Colonic mucosa (tissue), 4 donors: ENCODE measurements around the gene C2orf80. TPM values are rescaled to one million over a fixed set of nuclear protein-coding genes. Genes with fewer than 3 reads are reported as not detected.

Source experiments
- DNase-seq: peaks from one replicate; pipeline ENCODE4 v3.0.0-alpha.2; 2020
- H3K27ac ChIP-seq: fragments of 200-600 bp; one replicate; pipeline ENCODE4 v1.8.0; 2021
- H3K27me3 ChIP-seq: fragments of 200-600 bp; one replicate; pipeline ENCODE4 v1.8.0; 2021
- H3K36me3 ChIP-seq: fragments of 200-600 bp; one replicate; pipeline ENCODE4 v1.8.0; 2021
- H3K4me1 ChIP-seq: fragments of 200-600 bp; one replicate; pipeline ENCODE4 v1.8.0; 2021; ENCODE audit warnings: mild to moderate bottlenecking
- H3K4me3 ChIP-seq: fragments of 200-600 bp; one replicate; pipeline ENCODE4 v1.8.0; 2021
- H3K9ac ChIP-seq, 2 donors: one replicate each; pipeline ENCODE4 v1.7.0; 2013; ENCODE audit warnings: control low read depth in 2 of 2, low read depth in 2 of 2, low read length in 2 of 2
- H3K9me3 ChIP-seq: fragments of 200-600 bp; one replicate; pipeline ENCODE4 v1.8.0; 2021
- intact Hi-C: fragments of 100-400 bp; cut with DNase I; formaldehyde crosslinking; loops from one replicate; pipeline ENCODE4 v1.14.1; 2022
- total RNA-seq, 2 donors: library from RNA; stranded (reverse); fragmentation: NEBNext Ultra II Directional in 1 of 2; extraction: Animal tissue kit (Norgen Biotek cat#: 25700) in 1 of 2; gene quantifications; one replicate each; pipeline ENCODE4 v1.2.1, GENCODE V29; 2021
- TF ChIP-seq, protein P1 (sequence below): fragments of 200-600 bp; IDR thresholded peaks from one replicate; pipeline ENCODE4 v1.8.0; 2022; ENCODE audit warnings: antibody characterized with exemption, mild to moderate bottlenecking
- donor health status: healthy.
- donor health status: DM: no; HTN: no; CAD: no.
- donor health status: DM: no; HTN: no; CAD: no.

Gene C2orf80
- not detected for total RNA-seq

DNA sequence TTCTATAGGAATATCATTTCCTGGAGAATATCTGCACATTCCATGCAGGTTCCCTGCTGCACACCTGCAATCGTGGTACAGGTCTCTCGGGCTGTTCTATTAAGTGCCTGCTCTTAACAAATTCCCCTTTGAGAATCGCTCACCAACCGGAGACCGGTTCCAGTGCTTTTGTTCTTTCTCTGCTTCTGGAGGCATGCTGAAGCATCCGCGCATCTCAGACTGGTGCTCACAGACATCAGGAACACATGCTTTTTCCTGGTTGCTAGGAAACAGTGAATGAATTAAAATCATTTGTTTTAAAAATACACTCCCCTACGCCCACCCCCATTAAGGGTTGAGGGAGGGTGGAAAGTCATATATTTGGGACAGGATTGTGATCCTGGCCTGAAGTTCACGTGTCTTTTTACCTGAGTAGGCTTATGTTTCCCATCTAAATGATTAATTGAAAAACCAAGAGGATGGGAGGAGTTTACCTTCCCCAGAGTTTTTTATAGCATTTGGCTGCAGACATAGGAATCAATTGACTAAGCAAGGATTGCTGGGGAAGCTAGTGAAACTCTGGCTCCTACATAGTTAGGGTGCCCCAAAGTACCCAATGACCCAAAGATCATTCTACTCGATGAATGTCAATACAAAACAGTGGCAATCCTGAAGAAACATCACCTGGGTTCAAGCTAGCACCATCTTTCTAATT lies at the start of gene C2orf80:
TSS of gene C2orf80 (minus strand) at position 221 of the 694 bp plus-strand sequence. CDS start 3,044 bp downstream, outside the sequence.
- Histone ChIP-seq H3K9me3 (no peaks in the 10 kb centered on the region), H3K36me3 (no peaks in the 10 kb centered on the region), H3K4me1 (no peaks in the 10 kb centered on the region), H3K4me3 (no peak within 1 kb of the TSS), H3K9ac (no peak within 1 kb of the TSS), H3K27ac (no peak within 1 kb of the TSS), H3K27me3 (no peaks in the 10 kb centered on the region)
- intact Hi-C loops, result no loop called here
- TF ChIP-seq, protein P1, sequence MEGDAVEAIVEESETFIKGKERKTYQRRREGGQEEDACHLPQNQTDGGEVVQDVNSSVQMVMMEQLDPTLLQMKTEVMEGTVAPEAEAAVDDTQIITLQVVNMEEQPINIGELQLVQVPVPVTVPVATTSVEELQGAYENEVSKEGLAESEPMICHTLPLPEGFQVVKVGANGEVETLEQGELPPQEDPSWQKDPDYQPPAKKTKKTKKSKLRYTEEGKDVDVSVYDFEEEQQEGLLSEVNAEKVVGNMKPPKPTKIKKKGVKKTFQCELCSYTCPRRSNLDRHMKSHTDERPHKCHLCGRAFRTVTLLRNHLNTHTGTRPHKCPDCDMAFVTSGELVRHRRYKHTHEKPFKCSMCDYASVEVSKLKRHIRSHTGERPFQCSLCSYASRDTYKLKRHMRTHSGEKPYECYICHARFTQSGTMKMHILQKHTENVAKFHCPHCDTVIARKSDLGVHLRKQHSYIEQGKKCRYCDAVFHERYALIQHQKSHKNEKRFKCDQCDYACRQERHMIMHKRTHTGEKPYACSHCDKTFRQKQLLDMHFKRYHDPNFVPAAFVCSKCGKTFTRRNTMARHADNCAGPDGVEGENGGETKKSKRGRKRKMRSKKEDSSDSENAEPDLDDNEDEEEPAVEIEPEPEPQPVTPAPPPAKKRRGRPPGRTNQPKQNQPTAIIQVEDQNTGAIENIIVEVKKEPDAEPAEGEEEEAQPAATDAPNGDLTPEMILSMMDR, result no peak
- no peak for DNase-seq

DNA sequence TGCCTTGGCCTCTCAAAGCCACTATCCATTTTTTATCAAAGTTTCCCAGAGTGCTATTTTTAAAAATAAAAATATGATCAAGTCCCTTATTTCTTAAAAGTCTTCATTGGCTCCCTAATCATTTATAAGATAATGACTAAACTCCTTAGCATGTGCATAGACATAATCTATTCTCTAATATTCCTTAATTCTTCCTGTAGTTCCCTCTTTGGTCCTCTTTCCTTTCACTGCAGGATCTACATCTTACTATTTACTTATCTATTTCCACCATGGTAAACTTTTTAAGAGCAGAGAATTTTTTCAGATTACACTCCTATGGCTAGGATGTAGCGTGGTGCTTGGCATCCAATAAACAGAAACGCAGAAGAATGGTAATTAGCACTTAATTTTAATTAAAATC lies 46.0 kb upstream of the C2orf80 start:
- Histone ChIP-seq H3K9me3 (no peaks in the 10 kb centered on the region), H3K4me1 (no peaks in the 10 kb centered on the region), H3K36me3 (peaks cover 12% of the 10 kb centered on the region), H3K4me3 (no peak overlapping the region), H3K27me3 (no peaks in the 10 kb centered on the region), H3K9ac (no peak overlapping the region), H3K27ac (no peak overlapping the region)
- intact Hi-C loops, result no loop called here
- TF ChIP-seq, protein P1, result no peak
- DNase-seq, result no peak

DNA sequence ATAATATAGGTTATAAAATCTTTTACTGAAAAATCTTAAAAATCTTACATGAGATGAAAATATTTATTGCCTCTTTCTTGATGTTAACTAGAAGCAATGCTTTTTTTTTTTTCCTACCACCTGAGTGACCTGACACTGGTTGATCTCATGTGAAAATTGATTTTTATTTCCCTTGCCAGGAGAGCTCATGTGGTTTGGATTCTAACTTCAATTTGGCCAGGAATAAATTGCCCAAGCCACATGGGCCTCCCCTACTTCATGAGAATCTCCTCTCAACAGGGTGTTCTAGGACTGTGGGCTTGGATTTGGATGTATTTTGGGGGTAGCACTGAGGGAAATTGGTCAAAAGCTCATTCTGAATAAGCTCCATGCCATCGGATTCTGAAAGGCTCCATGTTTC lies 45.0 kb upstream of the C2orf80 start:
- H3K27me3 ChIP-seq, result no peaks in the 10 kb centered on the region
- no peaks in the 10 kb centered on the region for H3K9me3 ChIP-seq
- peaks cover 12% of the 10 kb centered on the region for H3K36me3 ChIP-seq
- TF ChIP-seq, protein P1, result no peak
- no peaks in the 10 kb centered on the region for H3K4me1 ChIP-seq
- no peak overlapping the region for H3K27ac ChIP-seq
- DNase-seq, result no peak
- intact Hi-C loops, result no loop called here
- H3K9ac ChIP-seq, result no peak overlapping the region
- no peak overlapping the region for H3K4me3 ChIP-seq

DNA sequence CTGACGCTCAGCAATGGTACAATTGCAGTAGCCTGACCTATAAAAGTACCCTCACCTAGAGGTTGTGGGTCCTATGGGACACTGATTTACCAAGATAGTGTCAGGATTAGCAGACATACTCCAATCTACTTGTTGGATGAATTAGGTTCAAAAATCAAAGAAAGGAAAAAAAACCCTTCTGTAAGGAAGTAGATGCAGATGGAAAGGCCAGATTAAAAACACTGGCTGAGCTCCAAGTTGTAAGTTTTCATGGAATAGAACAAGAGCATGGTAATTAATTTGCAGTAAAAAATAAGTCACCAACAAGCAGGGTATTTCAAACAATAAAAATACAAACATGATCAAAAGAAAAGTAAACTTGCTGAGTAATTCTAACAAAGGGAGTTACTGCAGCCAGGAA lies 38.6 kb upstream of the C2orf80 start:
- intact Hi-C loops, result no loop called here
- H3K27ac ChIP-seq, result no peak overlapping the region
- DNase-seq, result no peak
- no peak overlapping the region for H3K9ac ChIP-seq
- no peaks in the 10 kb centered on the region for H3K9me3 ChIP-seq
- no peaks in the 10 kb centered on the region for H3K36me3 ChIP-seq
- H3K4me1 ChIP-seq, result no peaks in the 10 kb centered on the region
- no peak overlapping the region for H3K4me3 ChIP-seq
- TF ChIP-seq, protein P1, result no peak
- no peaks in the 10 kb centered on the region for H3K27me3 ChIP-seq

DNA sequence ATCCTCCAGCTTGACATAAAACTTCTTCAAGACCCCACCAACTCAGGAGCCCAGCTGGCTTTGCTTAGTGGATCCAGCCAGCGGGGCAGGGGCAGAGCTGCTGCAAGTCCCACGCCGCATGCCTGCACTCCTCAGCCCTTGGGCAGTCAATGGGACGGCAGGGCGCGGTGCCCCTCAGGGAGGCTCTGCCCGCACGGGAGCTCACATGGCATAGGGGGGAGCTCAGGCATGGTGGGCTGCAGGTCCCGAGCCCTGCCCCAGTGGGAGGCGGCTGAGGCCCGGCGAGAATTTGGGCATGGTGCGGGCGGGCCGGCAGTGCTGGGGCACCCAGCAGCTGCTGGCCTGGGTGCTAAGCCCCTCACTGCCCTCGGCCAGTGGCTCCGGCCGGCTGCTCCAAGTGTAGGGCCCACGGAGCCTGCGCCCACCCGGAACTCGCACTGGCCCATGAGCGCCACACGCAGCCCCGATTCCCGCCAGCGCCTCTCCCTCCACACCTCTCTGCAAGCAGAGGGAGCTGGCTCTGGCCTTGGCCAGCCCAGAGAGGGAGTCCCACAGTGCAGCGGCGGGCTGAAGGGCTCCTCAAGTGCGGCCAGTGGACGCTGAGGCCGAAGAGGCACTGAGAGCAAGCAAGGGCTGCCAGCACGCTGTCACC lies 37.9 kb upstream of the C2orf80 start:
- intact Hi-C loops, result no loop called here
- Histone ChIP-seq H3K4me1 (no peaks in the 10 kb centered on the region), H3K9ac (no peak overlapping the region), H3K27me3 (no peaks in the 10 kb centered on the region), H3K4me3 (no peak overlapping the region), H3K36me3 (no peaks in the 10 kb centered on the region), H3K27ac (no peak overlapping the region), H3K9me3 (no peaks in the 10 kb centered on the region)
- no peak for DNase-seq
- TF ChIP-seq, protein P1, result no peak
